ENCODE data around the gene EPN1.

Gene EPN1

GRCh38 chr19:55686311-55687050 is 11.5 kb downstream of the EPN1 start:
- H3K36me3 ChIP-seq (ENCODE audit: insufficient read depth, low read length), result peaks cover 84% of the 10 kb centered on the region
- no peak overlapping the region for H3K4me2 ChIP-seq (ENCODE audit: low read length)
- no peaks in the 10 kb centered on the region for H4K20me1 ChIP-seq (ENCODE audit: insufficient read depth, low read length)
- H3K4me1 ChIP-seq (ENCODE audit: insufficient read depth, low read length, severe bottlenecking), result no peaks in the 10 kb centered on the region
- TF ChIP-seq EZH2 (IDR thresholded peaks at IDR 0.05; ENCODE audit: borderline replicate concordance, low read length), result no peak
- TF ChIP-seq, protein P1, sequence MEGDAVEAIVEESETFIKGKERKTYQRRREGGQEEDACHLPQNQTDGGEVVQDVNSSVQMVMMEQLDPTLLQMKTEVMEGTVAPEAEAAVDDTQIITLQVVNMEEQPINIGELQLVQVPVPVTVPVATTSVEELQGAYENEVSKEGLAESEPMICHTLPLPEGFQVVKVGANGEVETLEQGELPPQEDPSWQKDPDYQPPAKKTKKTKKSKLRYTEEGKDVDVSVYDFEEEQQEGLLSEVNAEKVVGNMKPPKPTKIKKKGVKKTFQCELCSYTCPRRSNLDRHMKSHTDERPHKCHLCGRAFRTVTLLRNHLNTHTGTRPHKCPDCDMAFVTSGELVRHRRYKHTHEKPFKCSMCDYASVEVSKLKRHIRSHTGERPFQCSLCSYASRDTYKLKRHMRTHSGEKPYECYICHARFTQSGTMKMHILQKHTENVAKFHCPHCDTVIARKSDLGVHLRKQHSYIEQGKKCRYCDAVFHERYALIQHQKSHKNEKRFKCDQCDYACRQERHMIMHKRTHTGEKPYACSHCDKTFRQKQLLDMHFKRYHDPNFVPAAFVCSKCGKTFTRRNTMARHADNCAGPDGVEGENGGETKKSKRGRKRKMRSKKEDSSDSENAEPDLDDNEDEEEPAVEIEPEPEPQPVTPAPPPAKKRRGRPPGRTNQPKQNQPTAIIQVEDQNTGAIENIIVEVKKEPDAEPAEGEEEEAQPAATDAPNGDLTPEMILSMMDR (IDR thresholded peaks at IDR 0.05; ENCODE audit: low read length), result no peak
- no peak overlapping the region for H3K27ac ChIP-seq (ENCODE audit: low read depth, low read length, poor library complexity, severe bottlenecking)
- no peaks in the 10 kb centered on the region for H3K9me3 ChIP-seq (ENCODE audit: low read length)
- H3F3A ChIP-seq (ENCODE audit: insufficient read depth, low read length), result no peaks in the 10 kb centered on the region
- H3K9ac ChIP-seq (ENCODE audit: low read length), result no peak overlapping the region
- no peak overlapping the region for H3K4me3 ChIP-seq (ENCODE audit: low read depth, low read length, poor library complexity, severe bottlenecking)
- no peaks in the 10 kb centered on the region for H3K27me3 ChIP-seq (ENCODE audit: insufficient read depth, low read length)
- H3K9me2 ChIP-seq (ENCODE audit: low read depth, low read length), result no peaks in the 10 kb centered on the region
- peaks cover 6% of the 10 kb centered on the region; the same call in 1 of the 2 replicates for H3K79me2 ChIP-seq (ENCODE audit: insufficient read depth, low read length)
- H2AFZ ChIP-seq (ENCODE audit: low read length), result no peak overlapping the region

DNA sequence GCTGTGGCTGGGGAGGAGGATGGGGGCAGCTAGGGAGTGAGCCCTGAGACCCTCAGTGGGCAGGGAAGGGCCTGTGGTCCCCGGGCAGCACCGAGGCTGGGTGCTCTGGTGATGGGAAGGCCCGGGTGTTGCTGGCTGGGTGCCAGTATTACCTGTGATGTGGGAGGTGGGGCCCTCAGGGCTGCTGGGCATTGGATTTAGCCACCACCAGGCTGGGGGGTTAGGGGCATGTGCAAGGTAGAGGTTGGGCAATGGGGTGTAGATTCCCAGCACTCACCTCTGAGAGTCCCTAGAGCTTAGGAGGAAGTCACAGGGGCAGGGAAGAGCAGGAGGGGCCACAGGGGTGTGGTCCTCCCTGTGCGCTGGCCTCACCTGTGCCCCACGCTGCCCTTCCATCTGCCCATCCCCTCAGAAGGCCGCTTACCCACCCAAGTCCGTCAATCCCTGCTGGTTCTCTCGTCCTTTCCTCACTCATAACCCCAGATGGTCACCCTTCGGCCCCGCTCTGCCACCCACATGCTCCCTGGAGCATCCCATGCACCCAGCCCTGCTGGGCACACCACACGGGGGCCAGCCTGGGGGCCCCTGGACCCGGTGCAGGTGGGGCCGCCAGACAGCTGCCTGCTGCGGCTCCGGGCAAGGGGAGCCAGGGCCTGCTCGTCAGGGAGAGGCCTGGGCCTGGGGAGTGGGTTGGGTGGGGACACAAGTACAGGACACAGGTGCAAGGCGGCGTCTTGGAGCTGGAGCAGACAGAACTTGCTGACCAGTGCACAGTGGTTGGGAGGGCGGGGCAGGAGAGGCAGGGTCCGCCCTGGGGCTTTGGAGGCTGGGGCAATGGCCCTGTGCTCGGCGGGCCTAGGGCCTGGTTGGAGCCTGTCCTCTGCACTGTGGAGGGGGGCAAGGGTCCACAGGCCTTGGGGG is 12.5 kb downstream of the EPN1 start:
- Histone ChIP-seq H4K20me1 (ENCODE audit: insufficient read depth, low read length) (no peaks in the 10 kb centered on the region), H3K9ac (ENCODE audit: low read length) (no peak overlapping the region), H3K27ac (ENCODE audit: low read depth, low read length, poor library complexity, severe bottlenecking) (no peak overlapping the region), H3K79me2 (ENCODE audit: insufficient read depth, low read length) (no peaks in the 10 kb centered on the region), H3K27me3 (ENCODE audit: insufficient read depth, low read length) (no peaks in the 10 kb centered on the region), H3F3A (ENCODE audit: insufficient read depth, low read length) (no peaks in the 10 kb centered on the region), H3K36me3 (ENCODE audit: insufficient read depth, low read length) (peaks cover 85% of the 10 kb centered on the region), H3K4me1 (ENCODE audit: insufficient read depth, low read length, severe bottlenecking) (no peaks in the 10 kb centered on the region), H3K4me2 (ENCODE audit: low read length) (no peak overlapping the region), H3K9me2 (ENCODE audit: low read depth, low read length) (no peaks in the 10 kb centered on the region), H3K4me3 (ENCODE audit: low read depth, low read length, poor library complexity, severe bottlenecking) (no peak overlapping the region), H2AFZ (ENCODE audit: low read length) (no peak overlapping the region), H3K9me3 (ENCODE audit: low read length) (no peaks in the 10 kb centered on the region)
- TF ChIP-seq EZH2 (IDR thresholded peaks at IDR 0.05; ENCODE audit: borderline replicate concordance, low read length), result no peak
- TF ChIP-seq, protein P1 (IDR thresholded peaks at IDR 0.05; ENCODE audit: low read length), result no peak

DNA sequence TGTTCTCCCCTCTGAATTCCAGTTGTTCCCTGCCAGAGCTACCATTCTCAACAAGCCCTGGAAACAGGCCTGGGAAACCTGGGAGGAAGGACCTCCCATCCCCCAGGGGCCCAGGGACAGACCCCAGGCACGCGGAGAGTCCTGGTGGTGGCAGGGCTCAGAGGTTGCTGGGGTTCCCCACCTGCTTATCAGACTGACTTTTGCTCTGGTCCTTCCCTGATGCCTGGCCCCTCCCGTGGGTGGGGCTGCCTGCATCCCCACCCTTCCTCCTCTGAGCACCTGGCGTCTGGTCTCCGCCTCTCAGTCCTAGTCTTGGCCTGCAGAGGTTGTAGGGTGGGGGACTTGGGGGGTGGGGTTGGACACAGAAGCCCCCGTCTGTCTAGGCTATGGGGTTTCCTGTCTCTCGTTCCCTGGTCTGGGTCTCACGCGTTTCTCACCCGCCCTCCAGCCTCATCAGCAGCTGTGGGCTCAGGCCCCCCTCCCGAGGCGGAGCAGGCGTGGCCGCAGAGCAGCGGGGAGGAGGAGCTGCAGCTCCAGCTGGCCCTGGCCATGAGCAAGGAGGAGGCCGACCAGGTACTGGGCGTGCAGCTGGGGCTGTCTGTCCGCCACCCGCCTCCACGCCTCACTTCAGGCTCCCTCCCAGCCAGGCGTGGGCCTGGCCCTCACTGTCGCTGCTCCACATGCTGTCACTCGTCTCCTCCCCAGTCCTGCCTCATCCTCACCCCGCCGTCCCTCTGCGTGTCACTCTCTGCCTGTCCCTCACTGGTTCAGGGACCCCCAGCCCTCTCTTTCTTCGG is 13.6 kb downstream of the EPN1 start:
- Histone ChIP-seq H3K36me3 (ENCODE audit: insufficient read depth, low read length) (peaks cover 91% of the 10 kb centered on the region), H3K79me2 (ENCODE audit: insufficient read depth, low read length) (no peaks in the 10 kb centered on the region), H3K4me1 (ENCODE audit: insufficient read depth, low read length, severe bottlenecking) (no peaks in the 10 kb centered on the region), H3K27me3 (ENCODE audit: insufficient read depth, low read length) (no peaks in the 10 kb centered on the region), H3K4me2 (ENCODE audit: low read length) (no peak overlapping the region), H2AFZ (ENCODE audit: low read length) (no peak overlapping the region), H3K4me3 (ENCODE audit: low read depth, low read length, poor library complexity, severe bottlenecking) (no peak overlapping the region), H3K9me3 (ENCODE audit: low read length) (no peaks in the 10 kb centered on the region), H3F3A (ENCODE audit: insufficient read depth, low read length) (no peaks in the 10 kb centered on the region), H4K20me1 (ENCODE audit: insufficient read depth, low read length) (no peaks in the 10 kb centered on the region), H3K9me2 (ENCODE audit: low read depth, low read length) (no peaks in the 10 kb centered on the region), H3K27ac (ENCODE audit: low read depth, low read length, poor library complexity, severe bottlenecking) (no peak overlapping the region), H3K9ac (ENCODE audit: low read length) (no peak overlapping the region)
- TF ChIP-seq EZH2 (IDR thresholded peaks at IDR 0.05; ENCODE audit: borderline replicate concordance, low read length), result no peak
- TF ChIP-seq, protein P1 (IDR thresholded peaks at IDR 0.05; ENCODE audit: low read length), result no peak

Measured in OCI-LY1 (cell line).